HG03521 (cell line): ENCODE data around the gene PALD1.

Experiments
- ATAC-seq: cut with Tn5 transposase; IDR thresholded peaks from one replicate; pipeline ENCODE4 v1.9.1; 2021; ENCODE audit warnings: mild to moderate bottlenecking, moderate library complexity; ENCODE audit not compliant: unreplicated experiment

PALD1 gene

GRCh38 chr10:70587045-70587658 is 108.6 kb downstream of the PALD1 start:
- ATAC-seq, result no peak

- no peak for ATAC-seq
These were observed 109.7 kb downstream of the PALD1 start for GRCh38 chr10:70588255-70588654.

- no peak for ATAC-seq
These were observed 110.4 kb downstream of the PALD1 start for GRCh38 chr10:70588859-70589570.

- no peak for ATAC-seq
These were observed 111.4 kb downstream of the PALD1 start for GRCh38 chr10:70589762-70590654.

GRCh38 chr10:70590655-70591416 is 112.3 kb downstream of the PALD1 start:
- no peak for ATAC-seq

GRCh38 chr10:70592186-70592735 is 113.7 kb downstream of the PALD1 start:
- no peak for ATAC-seq

- ATAC-seq, result no peak
These were observed 114.4 kb downstream of the PALD1 start for GRCh38 chr10:70592746-70593512.

- ATAC-seq, result no peak
These were observed 114.9 kb downstream of the PALD1 start for GRCh38 chr10:70593513-70593890.

GRCh38 chr10:70594161-70594560 is 115.6 kb downstream of the PALD1 start:
- no peak for ATAC-seq

GRCh38 chr10:70595566-70596016 is 117.0 kb downstream of the PALD1 start:
- ATAC-seq, result no peak

- no peak for ATAC-seq
These were observed 117.7 kb downstream of the PALD1 start for GRCh38 chr10:70596110-70596798.

- no peak for ATAC-seq
These were observed 118.6 kb downstream of the PALD1 start for GRCh38 chr10:70596860-70597809.

- no peak for ATAC-seq
These were observed 119.6 kb downstream of the PALD1 start for GRCh38 chr10:70597856-70598815.

- ATAC-seq, result no peak
These were observed 120.3 kb downstream of the PALD1 start for GRCh38 chr10:70598857-70599295.

GRCh38 chr10:70599319-70599718 is 120.8 kb downstream of the PALD1 start:
- no peak for ATAC-seq

- ATAC-seq, result no peak
These were observed 121.2 kb downstream of the PALD1 start for GRCh38 chr10:70599791-70600190.
